Mucosa of rectum (tissue), 2 donors: Measurements from ENCODE around the gene ANGPTL7.

Experiments used
- H3K27ac ChIP-seq, 2 donors: one replicate each; pipeline ENCODE4 v1.7.0; 2013; ENCODE audit warnings: inconsistent platforms in 2 of 2, low read depth in 2 of 2, low read length in 2 of 2
- H3K27me3 ChIP-seq, 2 donors: one replicate each; pipeline ENCODE4 v1.7.0; 2013; ENCODE audit warnings: low read length in 2 of 2; ENCODE audit not compliant: control insufficient read depth in 2 of 2, insufficient read depth in 2 of 2
- H3K36me3 ChIP-seq, 2 donors: one replicate each; pipeline ENCODE4 v1.7.0; 2013; ENCODE audit warnings: low read length in 2 of 2; ENCODE audit not compliant: control insufficient read depth in 2 of 2, insufficient read depth in 2 of 2
- H3K4me1 ChIP-seq, 2 donors: one replicate each; pipeline ENCODE4 v1.7.0; 2013; ENCODE audit warnings: low read length in 2 of 2, mild to moderate bottlenecking in 1 of 2; ENCODE audit not compliant: control insufficient read depth in 2 of 2, insufficient read depth in 2 of 2
- H3K4me3 ChIP-seq, 2 donors: one replicate each; pipeline ENCODE4 v1.7.0; 2013; ENCODE audit warnings: low read length in 2 of 2
- H3K9ac ChIP-seq, 2 donors: one replicate each; pipeline ENCODE4 v1.7.0; 2013; ENCODE audit warnings: low read length in 2 of 2, low read depth in 1 of 2, mild to moderate bottlenecking in 1 of 2
- H3K9me3 ChIP-seq, 2 donors: one replicate each; pipeline ENCODE4 v1.7.0; 2013; ENCODE audit warnings: low read length in 2 of 2; ENCODE audit not compliant: control insufficient read depth in 2 of 2
- donor health status: healthy.
- donor health status: Normal muscosa, but diverticular disease.

The ANGPTL7 gene

GRCh38 chr1:11180342-11180744, 8.8 kb upstream of the ANGPTL7 start:
- Histone ChIP-seq H3K9ac (no peak overlapping the region), H3K9me3 (no peaks in the 10 kb centered on the region), H3K4me3 (no peak overlapping the region), H3K27ac (no peak overlapping the region), H3K4me1 (no peaks in the 10 kb centered on the region), H3K36me3 (peaks cover 13 to 18% of the 10 kb centered on the region in 2 donors), H3K27me3 (no peaks in the 10 kb centered on the region)

GRCh38 chr1:11182884-11183283, 6.3 kb upstream of the ANGPTL7 start:
- Histone ChIP-seq H3K9ac (no peak overlapping the region), H3K27me3 (no peaks in the 10 kb centered on the region), H3K4me1 (no peaks in the 10 kb centered on the region), H3K4me3 (no peak overlapping the region), H3K27ac (no peak overlapping the region), H3K36me3 (peaks cover 15 to 16% of the 10 kb centered on the region in 2 donors), H3K9me3 (no peaks in the 10 kb centered on the region)

GRCh38 chr1:11184973-11185372, 4.2 kb upstream of the ANGPTL7 start:
- Histone ChIP-seq H3K27me3 (no peaks in the 10 kb centered on the region), H3K9ac (no peak overlapping the region), H3K36me3 (peaks cover 16 to 20% of the 10 kb centered on the region in 2 donors), H3K4me3 (no peak overlapping the region), H3K27ac (no peak overlapping the region), H3K9me3 (no peaks in the 10 kb centered on the region), H3K4me1 (no peaks in the 10 kb centered on the region)

GRCh38 chr1:11187000-11187399, 2.2 kb upstream of the ANGPTL7 start:
- H3K27me3 ChIP-seq, result no peaks in the 10 kb centered on the region
- no peaks in the 10 kb centered on the region for H3K9me3 ChIP-seq
- peaks cover 19 to 24% of the 10 kb centered on the region in 2 donors for H3K36me3 ChIP-seq
- no peak overlapping the region for H3K9ac ChIP-seq
- H3K4me3 ChIP-seq, result no peak overlapping the region
- H3K4me1 ChIP-seq, result no peaks in the 10 kb centered on the region
- no peak overlapping the region for H3K27ac ChIP-seq

- H3K27ac ChIP-seq, result no peak overlapping the region
- H3K4me1 ChIP-seq, result no peaks in the 10 kb centered on the region
- H3K4me3 ChIP-seq, result no peak overlapping the region
- H3K27me3 ChIP-seq, result no peaks in the 10 kb centered on the region
- H3K9me3 ChIP-seq, result no peaks in the 10 kb centered on the region
- H3K9ac ChIP-seq, result no peak overlapping the region
- H3K36me3 ChIP-seq, result peaks cover 22% of the 10 kb centered on the region in 2 donors
Observed at GRCh38 chr1:11187494-11187893, 1.7 kb upstream of the ANGPTL7 start.

- H3K4me1 ChIP-seq, result no peaks in the 10 kb centered on the region
- H3K27ac ChIP-seq, result no peak overlapping the region
- H3K9me3 ChIP-seq, result no peaks in the 10 kb centered on the region
- H3K9ac ChIP-seq, result no peak overlapping the region
- no peak overlapping the region for H3K4me3 ChIP-seq
- H3K36me3 ChIP-seq, result peaks cover 21 to 22% of the 10 kb centered on the region in 2 donors
- H3K27me3 ChIP-seq, result no peaks in the 10 kb centered on the region
Observed at GRCh38 chr1:11187931-11188330, 1.2 kb upstream of the ANGPTL7 start.

- Histone ChIP-seq H3K4me3 (no peak overlapping the region), H3K27me3 (no peaks in the 10 kb centered on the region), H3K9ac (no peak overlapping the region), H3K9me3 (no peaks in the 10 kb centered on the region), H3K36me3 (peaks cover 25 to 26% of the 10 kb centered on the region in 2 donors), H3K4me1 (no peaks in the 10 kb centered on the region), H3K27ac (no peak overlapping the region)
Observed at GRCh38 chr1:11188381-11188780, 774 bp upstream of the ANGPTL7 start.

- Histone ChIP-seq H3K4me1 (no peaks in the 10 kb centered on the region), H3K9ac (no peak overlapping the region), H3K27ac (no peak overlapping the region), H3K4me3 (no peak overlapping the region), H3K36me3 (peaks cover 40 to 57% of the 10 kb centered on the region in 2 donors), H3K27me3 (no peaks in the 10 kb centered on the region), H3K9me3 (no peaks in the 10 kb centered on the region)
Observed at GRCh38 chr1:11193376-11193775, 4.2 kb downstream of the ANGPTL7 start.

GRCh38 chr1:11194407-11195176, 5.4 kb downstream of the ANGPTL7 start:
- Histone ChIP-seq H3K9ac (no peak overlapping the region), H3K27ac (no peak overlapping the region), H3K36me3 (peaks cover 49 to 64% of the 10 kb centered on the region in 2 donors), H3K4me3 (no peak overlapping the region), H3K4me1 (no peaks in the 10 kb centered on the region), H3K27me3 (no peaks in the 10 kb centered on the region), H3K9me3 (no peaks in the 10 kb centered on the region)

- peaks cover 42 to 61% of the 10 kb centered on the region in 2 donors for H3K36me3 ChIP-seq
- H3K4me3 ChIP-seq, result no peak overlapping the region
Observed at GRCh38 chr1:11196945-11197344, 7.8 kb downstream of the ANGPTL7 start.

More at GRCh38 chr1:11196945-11197344, 7.8 kb downstream of the ANGPTL7 start:
- Histone ChIP-seq H3K4me1 (no peaks in the 10 kb centered on the region), H3K27me3 (no peaks in the 10 kb centered on the region), H3K9me3 (no peaks in the 10 kb centered on the region), H3K27ac (no peak overlapping the region), H3K9ac (peak overlapping the region in 1 of 2 donors; percentile 8)
